ENCODE results near the gene GTF2IRD1.
"Not testable (repeated sequence)": the region's sequence is repeated elsewhere in the genome, so short reads cannot be mapped to it uniquely, and the experiment has no call there.

Gene GTF2IRD1

DNA sequence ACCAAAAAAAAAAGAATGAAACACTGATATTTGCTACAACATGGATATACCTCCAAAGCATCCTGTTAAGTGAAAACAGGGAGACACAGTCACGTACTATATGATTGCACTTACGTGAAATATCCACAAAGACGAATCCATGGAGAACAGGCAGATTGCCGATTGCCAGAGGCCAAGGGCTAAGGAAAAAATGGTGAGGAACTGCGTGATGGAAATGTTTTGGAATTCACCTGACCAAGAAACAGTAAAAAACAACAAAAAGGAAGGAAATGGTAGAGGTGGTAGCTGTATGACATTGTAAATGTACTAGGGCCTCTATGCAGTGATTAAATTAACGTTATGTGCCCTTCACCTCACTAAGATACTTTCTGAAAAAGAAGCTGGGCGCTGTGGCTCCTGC is 44.1 kb upstream of the GTF2IRD1 start:
- TF ChIP-seq, protein P1, sequence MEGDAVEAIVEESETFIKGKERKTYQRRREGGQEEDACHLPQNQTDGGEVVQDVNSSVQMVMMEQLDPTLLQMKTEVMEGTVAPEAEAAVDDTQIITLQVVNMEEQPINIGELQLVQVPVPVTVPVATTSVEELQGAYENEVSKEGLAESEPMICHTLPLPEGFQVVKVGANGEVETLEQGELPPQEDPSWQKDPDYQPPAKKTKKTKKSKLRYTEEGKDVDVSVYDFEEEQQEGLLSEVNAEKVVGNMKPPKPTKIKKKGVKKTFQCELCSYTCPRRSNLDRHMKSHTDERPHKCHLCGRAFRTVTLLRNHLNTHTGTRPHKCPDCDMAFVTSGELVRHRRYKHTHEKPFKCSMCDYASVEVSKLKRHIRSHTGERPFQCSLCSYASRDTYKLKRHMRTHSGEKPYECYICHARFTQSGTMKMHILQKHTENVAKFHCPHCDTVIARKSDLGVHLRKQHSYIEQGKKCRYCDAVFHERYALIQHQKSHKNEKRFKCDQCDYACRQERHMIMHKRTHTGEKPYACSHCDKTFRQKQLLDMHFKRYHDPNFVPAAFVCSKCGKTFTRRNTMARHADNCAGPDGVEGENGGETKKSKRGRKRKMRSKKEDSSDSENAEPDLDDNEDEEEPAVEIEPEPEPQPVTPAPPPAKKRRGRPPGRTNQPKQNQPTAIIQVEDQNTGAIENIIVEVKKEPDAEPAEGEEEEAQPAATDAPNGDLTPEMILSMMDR (conservative IDR thresholded peaks at IDR 0.05; ENCODE audit: low read depth, low read length): no peak
- no peak for DNase-seq (ENCODE audit: low read depth)
- no peak overlapping the region for H3K4me3 ChIP-seq (ENCODE audit: low read length)

GRCh38 chr7:74410772-74411171 is 42.9 kb upstream of the GTF2IRD1 start:
- TF ChIP-seq, protein P1 (conservative IDR thresholded peaks at IDR 0.05; ENCODE audit: low read depth, low read length): no peak
- H3K4me3 ChIP-seq (ENCODE audit: low read length): no peak overlapping the region
- DNase-seq (ENCODE audit: low read depth): no peak

- not testable (repeated sequence) for H3K4me3 ChIP-seq (ENCODE audit: low read length); DNase-seq (ENCODE audit: low read depth)
Measured at GRCh38 chr7:74411571-74411970, 42.1 kb upstream of the GTF2IRD1 start.

GRCh38 chr7:74412056-74412455 is 41.6 kb upstream of the GTF2IRD1 start:
- TF ChIP-seq, protein P1 (conservative IDR thresholded peaks at IDR 0.05; ENCODE audit: low read depth, low read length): no peak
- DNase-seq (ENCODE audit: low read depth): no peak
- no peak overlapping the region for H3K4me3 ChIP-seq (ENCODE audit: low read length)

DNA sequence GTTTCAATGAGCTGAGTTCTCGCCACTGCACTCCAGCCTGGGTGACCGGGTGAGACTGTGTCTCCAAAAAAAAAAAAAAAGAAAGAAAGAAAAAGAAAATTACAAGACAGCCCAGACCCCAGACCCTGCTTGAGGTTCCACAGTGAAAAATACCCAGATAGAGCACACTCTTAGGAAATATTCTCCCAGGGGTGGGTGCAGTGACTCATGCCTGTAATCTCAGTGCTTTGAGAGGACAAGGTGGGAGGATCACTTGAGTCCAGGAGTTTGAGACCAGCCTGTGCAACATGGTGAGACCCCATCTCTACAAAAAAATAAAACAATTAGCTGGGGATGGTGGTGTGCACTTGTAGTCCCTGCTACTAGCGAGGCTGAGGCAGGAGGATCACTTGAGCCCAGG is 41.1 kb upstream of the GTF2IRD1 start:
- DNase-seq (ENCODE audit: low read depth): no peak
- H3K4me3 ChIP-seq (ENCODE audit: low read length): no peak overlapping the region
- TF ChIP-seq, protein P1 (conservative IDR thresholded peaks at IDR 0.05; ENCODE audit: low read depth, low read length): no peak

- not testable (repeated sequence) for H3K4me3 ChIP-seq (ENCODE audit: low read length); DNase-seq (ENCODE audit: low read depth)
Measured at GRCh38 chr7:74414595-74415333, 38.9 kb upstream of the GTF2IRD1 start.

- DNase-seq (ENCODE audit: low read depth): peak; percentile 23
- TF ChIP-seq, protein P1 (conservative IDR thresholded peaks at IDR 0.05; ENCODE audit: low read depth, low read length): peak; percentile 95
- H3K4me3 ChIP-seq (ENCODE audit: low read length): no peak overlapping the region
Measured at GRCh38 chr7:74417419-74417971, 36.2 kb upstream of the GTF2IRD1 start.

GRCh38 chr7:74418076-74418475 is 35.6 kb upstream of the GTF2IRD1 start:
- TF ChIP-seq, protein P1 (conservative IDR thresholded peaks at IDR 0.05; ENCODE audit: low read depth, low read length): no peak

More at GRCh38 chr7:74418076-74418475, 35.6 kb upstream of the GTF2IRD1 start:
- DNase-seq (ENCODE audit: low read depth): no peak
- no peak overlapping the region for H3K4me3 ChIP-seq (ENCODE audit: low read length)
